CD4-positive, CD25-positive, alpha-beta regulatory T cell (primary cell): ENCODE data around the gene CDH11. TPM values are rescaled to one million over a fixed set of nuclear protein-coding genes. Genes with fewer than 3 reads are reported as not detected.

Source experiments
- ATAC-seq, 2 donors: fragments of 150-1000 bp; cut with Tn5 transposase; one replicate each; pipeline ENCODE4 v1.10.0; 2021; ENCODE audit warnings: low read depth in 2 of 2, moderate number of reproducible peaks in 2 of 2, moderate library complexity in 1 of 2
- DNase-seq, 3 donors: peaks; one replicate each; pipeline versions ENCODE4 v3.0.0 to v3.0.0-alpha.2; 2012 to 2022; ENCODE audit warnings: mixed read lengths in 1 of 3
- H3K27ac ChIP-seq: one replicate; pipeline ENCODE4 v1.7.0; 2013; ENCODE audit warnings: mild to moderate bottlenecking, low read length; ENCODE audit not compliant: insufficient read depth, poor library complexity, severe bottlenecking
- H3K27me3 ChIP-seq: one replicate; pipeline ENCODE4 v1.7.0; 2013; ENCODE audit warnings: low read length; ENCODE audit not compliant: control insufficient read depth, insufficient read depth
- H3K36me3 ChIP-seq: one replicate; pipeline ENCODE4 v1.7.0; 2013; ENCODE audit warnings: mild to moderate bottlenecking, low read length, moderate library complexity; ENCODE audit not compliant: control insufficient read depth, insufficient read depth
- H3K4me1 ChIP-seq: 2 replicates; pipeline ENCODE4 v1.7.0; 2013; ENCODE audit warnings: mild to moderate bottlenecking, low read length; ENCODE audit not compliant: insufficient read depth, control insufficient read depth, poor library complexity, severe bottlenecking
- H3K4me3 ChIP-seq: one replicate; pipeline ENCODE4 v1.7.0; 2013; ENCODE audit warnings: low read depth, mild to moderate bottlenecking, low read length, moderate library complexity
- H3K9me3 ChIP-seq, 2 experiments: 1 replicate in 1 of 2; 2 replicates in 1 of 2; pipeline ENCODE4 v1.7.0; 2013; ENCODE audit warnings: low read length in 2 of 2, mild to moderate bottlenecking in 1 of 2, moderate library complexity in 1 of 2; ENCODE audit not compliant: control insufficient read depth in 2 of 2
- H3K27ac Mint-ChIP-seq, 3 donors: one replicate each; pipeline ENCODE4 v1.8.0; 2020 to 2022; ENCODE audit warnings: mild to moderate bottlenecking in 3 of 3, mixed read lengths in 3 of 3, moderate library complexity in 2 of 3
- H3K27me3 Mint-ChIP-seq: one replicate; pipeline ENCODE4 v1.8.0; 2022; ENCODE audit warnings: mild to moderate bottlenecking, mixed read lengths
- H3K36me3 Mint-ChIP-seq: one replicate; pipeline ENCODE4 v1.8.0; 2020; ENCODE audit warnings: mixed read lengths
- H3K4me1 Mint-ChIP-seq, 4 donors: one replicate each; pipeline ENCODE4 v1.8.0; 2020 to 2022; ENCODE audit warnings: mixed read lengths in 4 of 4, mild to moderate bottlenecking in 1 of 4
- H3K4me3 Mint-ChIP-seq, 4 donors: one replicate each; pipeline ENCODE4 v1.8.0; 2020 to 2022; ENCODE audit warnings: mild to moderate bottlenecking in 4 of 4, mixed read lengths in 4 of 4, moderate library complexity in 3 of 4
- H3K9me3 Mint-ChIP-seq, 7 donors: one replicate each; pipeline ENCODE4 v1.8.0; 2020 to 2022; ENCODE audit warnings: mixed read lengths in 7 of 7, mild to moderate bottlenecking in 3 of 7, moderate library complexity in 2 of 7
- polyA plus RNA-seq, 4 donors: library from polyadenylated mRNA; unstranded; fragments of 300-500 nt; fragmentation: Illumina TruSeq; gene quantifications; one replicate each; pipeline ENCODE4 v1.2.3, GENCODE V29; 2021
- total RNA-seq: library from RNA; stranded (reverse); gene quantifications from one replicate; pipeline ENCODE4 v1.2.3, GENCODE V29; 2022

Gene CDH11
- total and polyA plus RNA-seq, 5 donors from 2014 or later, result not detected

DNA sequence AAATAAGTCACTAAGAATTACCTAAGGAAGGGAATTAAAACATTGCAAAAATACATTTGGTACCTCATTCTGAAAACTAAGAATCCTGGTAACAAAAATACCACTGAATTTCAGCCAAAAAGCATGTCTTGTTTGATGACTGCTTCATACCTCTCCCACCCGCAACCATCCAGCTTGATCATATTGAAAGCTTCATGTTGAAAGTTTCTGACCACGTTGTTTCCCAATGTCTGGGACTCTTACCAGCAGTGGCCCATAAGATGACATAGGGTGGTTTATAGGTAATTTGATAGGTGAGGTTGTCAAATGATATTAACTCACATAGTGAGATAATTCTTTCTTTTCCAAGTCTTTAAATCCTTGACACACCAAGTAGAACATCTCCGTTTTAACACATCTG lies 139.3 kb downstream of the CDH11 start:
- H3K9me3 ChIP-seq, result no peaks in the 10 kb centered on the region
- H3K27ac Mint-ChIP-seq, result no peak overlapping the region
- H3K4me3 ChIP-seq, result no peak overlapping the region
- H3K36me3 Mint-ChIP-seq, result no peaks in the 10 kb centered on the region
- ATAC-seq, result no peak
- H3K4me1 ChIP-seq, result no peaks in the 10 kb centered on the region
- no peaks in the 10 kb centered on the region for H3K27me3 Mint-ChIP-seq
- no peaks in the 10 kb centered on the region for H3K27me3 ChIP-seq
- no peak overlapping the region for H3K27ac ChIP-seq
- H3K4me3 Mint-ChIP-seq, result no peak overlapping the region
- H3K36me3 ChIP-seq, result no peaks in the 10 kb centered on the region
- H3K4me1 Mint-ChIP-seq, result no peaks in the 10 kb centered on the region
- DNase-seq, result no peak
- peaks cover 0 to 42% (median 2%) of the 10 kb centered on the region in 7 donors for H3K9me3 Mint-ChIP-seq

DNA sequence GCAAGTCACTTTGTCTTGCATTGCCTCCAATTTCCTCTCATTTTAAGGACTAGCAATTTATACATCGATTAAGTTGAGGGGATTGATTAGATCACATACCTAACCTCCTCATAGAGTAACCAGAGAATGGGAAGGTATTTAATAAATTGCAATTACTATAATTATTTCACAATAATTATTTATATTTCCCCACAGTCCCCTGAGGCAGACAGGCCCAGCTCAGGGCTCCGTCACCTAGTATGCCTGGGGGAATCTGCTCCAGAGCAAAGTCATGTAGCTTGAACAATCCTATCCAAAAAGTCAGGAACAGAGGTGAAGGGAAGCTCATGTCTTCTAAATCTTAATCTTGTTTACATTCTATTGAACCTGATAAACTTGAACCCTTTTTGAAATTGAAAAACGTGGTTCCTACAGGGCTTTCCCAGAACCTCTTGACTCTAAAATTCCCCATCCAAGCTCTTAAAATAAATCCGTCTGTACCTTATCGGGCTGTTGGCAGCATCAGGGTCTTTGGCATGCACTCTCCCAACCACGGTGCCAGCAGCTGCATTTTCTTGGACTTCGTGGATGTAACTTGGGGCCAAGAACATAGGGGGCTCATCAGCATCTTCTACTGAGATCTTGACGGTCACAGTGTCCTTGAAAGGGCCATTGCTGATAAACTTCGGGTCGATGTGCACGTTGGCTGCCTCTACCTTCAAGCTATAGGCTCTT lies 140.1 kb downstream of the CDH11 start:
- Histone ChIP-seq H3K9me3 (no peaks in the 10 kb centered on the region), H3K4me1 (no peaks in the 10 kb centered on the region), H3K27me3 (no peaks in the 10 kb centered on the region), H3K27ac (no peak overlapping the region), H3K36me3 (no peaks in the 10 kb centered on the region), H3K4me3 (no peak overlapping the region)
- H3K4me1 Mint-ChIP-seq, result no peaks in the 10 kb centered on the region
- H3K36me3 Mint-ChIP-seq, result no peaks in the 10 kb centered on the region
- H3K4me3 Mint-ChIP-seq, result no peak overlapping the region
- no peak overlapping the region for H3K27ac Mint-ChIP-seq
- ATAC-seq, result no peak
- peaks cover 0 to 35% (median 3%) of the 10 kb centered on the region in 7 donors for H3K9me3 Mint-ChIP-seq
- no peak for DNase-seq
- H3K27me3 Mint-ChIP-seq, result no peaks in the 10 kb centered on the region

DNA sequence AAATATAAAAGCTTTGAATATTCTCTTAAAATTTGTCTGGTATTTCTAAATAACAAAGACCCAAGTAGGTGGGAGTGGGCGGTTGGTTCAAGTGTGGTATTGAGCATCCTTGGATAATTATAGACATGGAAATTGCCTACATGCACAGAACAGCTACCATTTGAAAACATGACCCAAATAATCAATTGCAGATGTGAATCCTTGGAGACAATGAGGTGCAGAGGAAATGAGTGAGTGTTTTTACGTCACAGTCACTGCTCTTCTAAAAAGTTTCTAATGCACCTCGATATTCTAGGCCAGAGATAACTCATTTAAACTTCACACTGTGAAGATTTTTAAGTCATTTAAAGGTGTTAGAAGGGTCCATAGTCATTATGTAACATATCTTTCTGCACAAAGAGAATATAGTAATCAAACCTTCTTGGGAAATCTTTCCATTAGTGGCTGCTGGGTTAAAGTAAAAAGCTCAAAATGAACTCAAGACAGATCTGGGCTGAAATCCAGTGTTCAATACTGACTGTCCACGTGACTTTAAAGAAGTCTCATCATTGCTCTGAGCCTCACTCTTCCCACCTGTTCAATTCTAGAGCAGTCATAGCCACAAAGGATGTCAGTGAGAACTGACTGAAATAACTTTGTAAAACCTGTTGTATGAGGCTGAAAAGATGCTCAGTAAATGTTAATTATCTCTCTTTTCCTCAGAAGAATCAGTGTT lies 144.5 kb downstream of the CDH11 start:
- Histone ChIP-seq H3K9me3 (no peaks in the 10 kb centered on the region), H3K4me1 (no peaks in the 10 kb centered on the region), H3K4me3 (no peak overlapping the region), H3K36me3 (no peaks in the 10 kb centered on the region), H3K27me3 (no peaks in the 10 kb centered on the region), H3K27ac (no peak overlapping the region)
- peaks cover 0 to 30% (median 8%) of the 10 kb centered on the region in 7 donors for H3K9me3 Mint-ChIP-seq
- ATAC-seq, result no peak
- no peak overlapping the region for H3K27ac Mint-ChIP-seq
- H3K36me3 Mint-ChIP-seq, result no peaks in the 10 kb centered on the region
- H3K4me1 Mint-ChIP-seq, result no peaks in the 10 kb centered on the region
- no peak for DNase-seq
- no peak overlapping the region for H3K4me3 Mint-ChIP-seq
- no peaks in the 10 kb centered on the region for H3K27me3 Mint-ChIP-seq

DNA sequence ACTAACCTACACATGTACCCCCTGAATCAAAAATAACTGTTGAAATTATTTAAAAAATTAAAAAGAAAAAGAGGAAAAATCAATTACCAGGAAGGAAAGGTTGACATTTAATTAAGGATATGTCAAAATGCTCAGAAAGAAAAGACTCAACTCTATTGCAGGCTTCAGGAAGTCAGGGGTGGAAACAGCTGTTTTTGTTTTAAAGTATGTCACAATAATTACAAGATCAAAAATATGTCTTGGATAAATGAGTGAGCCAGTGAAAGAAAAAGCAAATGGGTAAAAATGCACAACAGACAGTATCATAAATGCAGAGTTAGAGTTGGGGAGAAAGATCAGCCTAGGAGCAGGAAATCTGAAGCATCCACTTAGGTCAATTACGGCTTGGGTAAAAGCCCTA lies 146.0 kb downstream of the CDH11 start:
- Histone ChIP-seq H3K4me1 (no peaks in the 10 kb centered on the region), H3K27me3 (no peaks in the 10 kb centered on the region), H3K4me3 (no peak overlapping the region), H3K36me3 (no peaks in the 10 kb centered on the region), H3K27ac (no peak overlapping the region), H3K9me3 (no peaks in the 10 kb centered on the region)
- no peak overlapping the region for H3K4me3 Mint-ChIP-seq
- DNase-seq (no peak), ATAC-seq (no peak)
- no peaks in the 10 kb centered on the region for H3K4me1 Mint-ChIP-seq
- no peaks in the 10 kb centered on the region for H3K27me3 Mint-ChIP-seq
- peaks cover 0 to 25% (median 8%) of the 10 kb centered on the region in 7 donors for H3K9me3 Mint-ChIP-seq
- no peak overlapping the region for H3K27ac Mint-ChIP-seq
- H3K36me3 Mint-ChIP-seq, result no peaks in the 10 kb centered on the region

DNA sequence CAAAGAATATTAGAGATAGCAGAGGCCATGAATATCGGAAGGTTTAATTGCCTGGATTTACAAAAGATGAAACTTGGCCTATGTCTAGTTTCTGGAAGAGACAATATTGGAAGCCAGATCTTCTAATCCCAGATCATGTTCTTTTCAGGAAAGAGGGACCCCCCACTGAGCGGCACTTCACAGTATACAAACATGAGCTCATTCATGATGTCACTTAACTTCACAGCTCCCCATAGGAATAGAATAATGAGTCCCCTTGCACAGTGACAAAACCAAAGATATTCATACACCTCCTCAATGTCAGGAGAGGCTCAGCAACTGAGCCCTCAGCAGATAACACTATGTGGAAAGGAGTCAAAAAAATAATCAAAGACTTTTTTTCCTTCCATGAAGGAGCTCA lies 147.5 kb downstream of the CDH11 start:
- no peaks in the 10 kb centered on the region for H3K36me3 ChIP-seq
- no peaks in the 10 kb centered on the region for H3K9me3 ChIP-seq
- no peak for ATAC-seq
- no peak for DNase-seq
- Mint-ChIP-seq H3K36me3 (no peaks in the 10 kb centered on the region), H3K4me1 (no peaks in the 10 kb centered on the region), H3K4me3 (no peak overlapping the region), H3K27me3 (no peaks in the 10 kb centered on the region), H3K27ac (no peak overlapping the region), H3K9me3 (peaks cover 0 to 24% (median 6%) of the 10 kb centered on the region in 7 donors)
- no peak overlapping the region for H3K27ac ChIP-seq
- no peaks in the 10 kb centered on the region for H3K4me1 ChIP-seq
- H3K27me3 ChIP-seq, result no peaks in the 10 kb centered on the region
- H3K4me3 ChIP-seq, result no peak overlapping the region

DNA sequence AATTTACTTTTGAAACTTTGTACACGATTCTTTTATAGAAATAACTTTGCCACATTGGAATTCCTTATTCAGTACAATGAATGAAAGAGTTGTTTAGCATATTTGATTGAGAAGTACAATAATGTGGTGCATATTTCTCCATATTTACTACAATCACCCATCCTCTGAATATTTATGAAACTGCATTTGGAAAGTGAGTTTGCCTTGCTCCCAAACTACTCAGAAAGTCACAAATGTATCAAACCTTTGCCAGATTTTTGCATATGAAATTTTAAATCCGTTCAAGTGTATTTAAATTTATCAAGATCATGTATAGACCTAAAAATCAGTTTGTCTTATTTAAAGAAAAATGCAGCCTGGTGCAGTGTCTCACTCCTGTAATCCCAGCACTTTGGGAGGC lies 148.7 kb downstream of the CDH11 start:
- H3K27me3 ChIP-seq, result no peaks in the 10 kb centered on the region
- no peaks in the 10 kb centered on the region for H3K36me3 Mint-ChIP-seq
- no peak overlapping the region for H3K27ac ChIP-seq
- no peaks in the 10 kb centered on the region for H3K4me1 Mint-ChIP-seq
- H3K36me3 ChIP-seq, result no peaks in the 10 kb centered on the region
- H3K4me3 ChIP-seq, result no peak overlapping the region
- H3K4me3 Mint-ChIP-seq, result no peak overlapping the region
- H3K9me3 Mint-ChIP-seq, result peaks cover 0 to 17% (median 9%) of the 10 kb centered on the region in 7 donors
- no peak for ATAC-seq
- no peaks in the 10 kb centered on the region for H3K4me1 ChIP-seq
- H3K27ac Mint-ChIP-seq, result no peak overlapping the region
- DNase-seq, result no peak
- H3K9me3 ChIP-seq, result peaks cover 0 to 1% of the 10 kb centered on the region in 2 experiments
- H3K27me3 Mint-ChIP-seq, result no peaks in the 10 kb centered on the region

DNA sequence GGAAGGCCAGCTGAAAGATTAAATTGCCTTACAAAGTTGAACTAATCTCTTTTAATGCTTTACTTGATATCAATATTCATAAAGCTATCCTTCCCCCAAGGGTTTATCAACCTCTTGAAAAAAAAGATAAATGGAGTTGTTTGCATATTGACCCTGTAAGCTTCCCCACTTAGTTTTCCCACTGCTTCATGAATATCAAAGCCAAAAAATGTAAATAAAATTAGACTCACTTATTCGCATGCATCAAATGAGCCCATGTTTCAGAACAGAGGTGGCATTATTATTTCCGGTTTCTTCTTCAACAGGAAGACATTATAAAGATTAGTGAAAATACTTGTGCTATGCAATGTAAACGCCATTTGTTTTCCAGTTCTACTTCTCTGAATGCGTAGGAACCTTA lies 150.7 kb downstream of the CDH11 start:
- Histone ChIP-seq H3K27ac (no peak overlapping the region), H3K4me1 (no peaks in the 10 kb centered on the region), H3K4me3 (no peak overlapping the region), H3K9me3 (peaks cover 0 to 1% of the 10 kb centered on the region in 2 experiments), H3K36me3 (no peaks in the 10 kb centered on the region), H3K27me3 (no peaks in the 10 kb centered on the region)
- Mint-ChIP-seq H3K27ac (no peak overlapping the region), H3K36me3 (no peaks in the 10 kb centered on the region), H3K4me1 (no peaks in the 10 kb centered on the region), H3K27me3 (no peaks in the 10 kb centered on the region), H3K9me3 (peaks cover 0 to 15% (median 9%) of the 10 kb centered on the region in 7 donors), H3K4me3 (no peak overlapping the region)
- ATAC-seq, result no peak
- DNase-seq, result no peak

DNA sequence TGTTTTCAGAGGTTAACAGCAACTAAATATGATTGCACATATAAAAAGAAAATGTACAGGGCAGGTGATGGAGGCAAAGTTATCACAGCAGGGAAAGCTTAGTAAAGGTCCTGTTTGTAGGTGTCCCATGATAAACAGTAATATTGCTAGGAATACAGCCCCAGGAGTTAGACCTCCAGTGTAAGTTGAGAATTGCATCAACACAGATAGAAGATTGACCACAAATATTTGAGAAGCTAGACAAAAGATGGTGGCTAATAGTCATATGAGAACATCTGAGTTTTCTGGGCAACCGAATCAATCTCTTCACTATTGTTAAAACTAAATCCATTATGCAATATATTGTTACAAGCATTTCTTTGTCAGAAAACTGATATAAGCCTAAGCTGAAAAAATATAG lies 152.6 kb downstream of the CDH11 start:
- no peaks in the 10 kb centered on the region for H3K27me3 Mint-ChIP-seq
- Histone ChIP-seq H3K4me1 (no peaks in the 10 kb centered on the region), H3K27me3 (no peaks in the 10 kb centered on the region), H3K27ac (no peak overlapping the region), H3K36me3 (no peaks in the 10 kb centered on the region), H3K4me3 (no peak overlapping the region), H3K9me3 (peaks cover 0 to 1% of the 10 kb centered on the region in 2 experiments)
- no peak overlapping the region for H3K27ac Mint-ChIP-seq
- no peak overlapping the region for H3K4me3 Mint-ChIP-seq
- ATAC-seq (no peak), DNase-seq (no peak)
- H3K4me1 Mint-ChIP-seq, result no peaks in the 10 kb centered on the region
- peaks cover 0 to 12% (median 6%) of the 10 kb centered on the region in 7 donors for H3K9me3 Mint-ChIP-seq
- no peaks in the 10 kb centered on the region for H3K36me3 Mint-ChIP-seq
